Uterus (tissue), 4 donors: ENCODE measurements around the gene KCNAB2. TPM values are rescaled to one million over a fixed set of nuclear protein-coding genes. Genes with fewer than 3 reads are reported as not detected.

Source experiments
- DNase-seq, 2 donors: peaks; one replicate each; pipeline ENCODE4 v3.0.0-alpha.2; 2019 to 2020
- H3K27ac ChIP-seq, 2 donors: fragments of 200-600 bp; sonication (generic); 1 replicate in 1 of 2; 2 replicates in 1 of 2; pipeline ENCODE4 v1.5.1; 2016 to 2018
- H3K27me3 ChIP-seq, 2 donors: fragments of 200-600 bp; sonication (generic); one replicate each; pipeline ENCODE4 v1.5.1; 2018 to 2019; ENCODE audit warnings: control low read depth in 1 of 2
- H3K36me3 ChIP-seq, 2 donors: fragments of 200-600 bp; sonication (generic); one replicate each; pipeline ENCODE4 v1.5.1; 2019; ENCODE audit warnings: control low read depth in 1 of 2
- H3K4me1 ChIP-seq, 2 donors: fragments of 200-600 bp; sonication (generic); one replicate each; pipeline ENCODE4 v1.5.1; 2018 to 2019; ENCODE audit warnings: control low read depth in 1 of 2
- H3K4me3 ChIP-seq, 2 donors: fragments of 200-600 bp; sonication (generic); 1 replicate in 1 of 2; 2 replicates in 1 of 2; pipeline ENCODE4 v1.5.1; 2018 to 2019; ENCODE audit warnings: mild to moderate bottlenecking in 1 of 2
- H3K9me3 ChIP-seq, 2 donors: fragments of 200-600 bp; sonication (generic); one replicate each; pipeline ENCODE4 v1.5.1; 2019; ENCODE audit warnings: control low read depth in 1 of 2
- POLR2A ChIP-seq, 2 donors: fragments of 450-650 bp; IDR thresholded peaks; one replicate each; pipeline ENCODE4 v1.6.1; 2016; ENCODE audit warnings: antibody characterized with exemption in 2 of 2, mild to moderate bottlenecking in 1 of 2, moderate library complexity in 1 of 2
- intact Hi-C: fragments of 100-400 bp; cut with DNase I; formaldehyde crosslinking; loops from one replicate; pipeline ENCODE4 v1.15.1; 2023; ENCODE audit warnings: low total_unique reads
- total RNA-seq, 4 donors: library from RNA; depleted of rRNA in 3 of 4; stranded (reverse); fragments of >200 nt in 3 of 4; gene quantifications; one replicate each; pipeline versions ENCODE4 v1.1.0 to v1.2.4, GENCODE V29; 2014 to 2023
- TF ChIP-seq, protein P1 (sequence below), 4 experiments: fragments of 200-600 bp in 2 of 4; fragments of 450-650 bp in 2 of 4; sonication (generic) in 2 of 4; IDR thresholded peaks; one replicate each; pipeline ENCODE4 v1.5.1; 2016 to 2019; ENCODE audit warnings: antibody characterized with exemption in 4 of 4, mild to moderate bottlenecking in 2 of 4, moderate library complexity in 1 of 4
- donor health status: DM: yes; HTN: yes; CAD: no.

KCNAB2 gene
- total RNA-seq, 4 donors from 2014 or later = 1.5 to 21.2 (median 12.9) TPM

DNA sequence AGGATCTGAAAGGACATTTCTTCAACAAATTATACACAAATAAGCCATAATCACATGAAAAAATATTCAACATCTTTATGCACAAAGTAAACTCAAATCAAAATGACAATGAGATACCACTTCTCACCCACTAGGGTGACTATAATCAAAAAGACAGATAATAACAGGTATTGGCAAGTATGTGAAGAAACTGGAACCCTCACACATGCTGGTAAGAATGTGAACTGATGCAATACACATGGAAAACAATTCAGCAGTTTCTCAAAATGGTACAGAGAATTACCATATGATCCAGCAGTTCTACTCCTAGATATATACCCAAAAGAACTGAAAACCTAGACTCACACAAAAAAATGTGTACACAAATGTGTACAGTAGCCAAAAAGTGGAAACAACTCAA lies 71.9 kb downstream of the KCNAB2 start:
- no peak overlapping the region for H3K4me3 ChIP-seq
- DNase-seq = no peak
- H3K27ac ChIP-seq = no peak overlapping the region
- H3K9me3 ChIP-seq = no peaks in the 10 kb centered on the region
- intact Hi-C loops = no loop called here
- no peaks in the 10 kb centered on the region for H3K27me3 ChIP-seq
- no peaks in the 10 kb centered on the region for H3K36me3 ChIP-seq
- TF ChIP-seq, protein P1, sequence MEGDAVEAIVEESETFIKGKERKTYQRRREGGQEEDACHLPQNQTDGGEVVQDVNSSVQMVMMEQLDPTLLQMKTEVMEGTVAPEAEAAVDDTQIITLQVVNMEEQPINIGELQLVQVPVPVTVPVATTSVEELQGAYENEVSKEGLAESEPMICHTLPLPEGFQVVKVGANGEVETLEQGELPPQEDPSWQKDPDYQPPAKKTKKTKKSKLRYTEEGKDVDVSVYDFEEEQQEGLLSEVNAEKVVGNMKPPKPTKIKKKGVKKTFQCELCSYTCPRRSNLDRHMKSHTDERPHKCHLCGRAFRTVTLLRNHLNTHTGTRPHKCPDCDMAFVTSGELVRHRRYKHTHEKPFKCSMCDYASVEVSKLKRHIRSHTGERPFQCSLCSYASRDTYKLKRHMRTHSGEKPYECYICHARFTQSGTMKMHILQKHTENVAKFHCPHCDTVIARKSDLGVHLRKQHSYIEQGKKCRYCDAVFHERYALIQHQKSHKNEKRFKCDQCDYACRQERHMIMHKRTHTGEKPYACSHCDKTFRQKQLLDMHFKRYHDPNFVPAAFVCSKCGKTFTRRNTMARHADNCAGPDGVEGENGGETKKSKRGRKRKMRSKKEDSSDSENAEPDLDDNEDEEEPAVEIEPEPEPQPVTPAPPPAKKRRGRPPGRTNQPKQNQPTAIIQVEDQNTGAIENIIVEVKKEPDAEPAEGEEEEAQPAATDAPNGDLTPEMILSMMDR (IDR thresholded peaks at IDR 0.05) = no peak
- TF ChIP-seq POLR2A (IDR thresholded peaks at IDR 0.05) = no peak
- H3K4me1 ChIP-seq = no peaks in the 10 kb centered on the region

DNA sequence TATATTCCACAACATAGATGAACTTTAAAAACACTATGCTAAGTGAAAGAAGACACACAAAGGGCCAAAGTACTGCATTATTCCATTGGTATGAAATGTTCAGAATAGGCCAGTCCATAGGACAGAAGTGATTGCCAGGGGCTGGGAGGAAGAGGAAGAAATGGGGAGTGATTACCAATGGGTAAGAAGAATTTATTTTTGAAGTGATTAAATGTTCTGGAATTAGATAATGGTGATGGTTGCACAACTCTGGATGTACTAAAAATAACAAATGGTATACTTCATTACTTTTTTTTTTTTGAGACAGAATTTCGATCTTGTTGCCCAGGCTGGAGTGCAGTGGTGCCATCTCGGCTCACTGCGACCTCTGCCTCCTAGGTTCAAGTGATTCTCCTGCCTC lies 72.7 kb downstream of the KCNAB2 start:
- H3K9me3 ChIP-seq = no peaks in the 10 kb centered on the region
- TF ChIP-seq, protein P1 (IDR thresholded peaks at IDR 0.05) = no peak
- no peak for TF ChIP-seq POLR2A (IDR thresholded peaks at IDR 0.05)
- H3K4me3 ChIP-seq = no peak overlapping the region
- intact Hi-C loops = no loop called here
- H3K36me3 ChIP-seq = no peaks in the 10 kb centered on the region
- H3K27me3 ChIP-seq = no peaks in the 10 kb centered on the region
- no peaks in the 10 kb centered on the region for H3K4me1 ChIP-seq
- H3K27ac ChIP-seq = no peak overlapping the region
- no peak for DNase-seq

DNA sequence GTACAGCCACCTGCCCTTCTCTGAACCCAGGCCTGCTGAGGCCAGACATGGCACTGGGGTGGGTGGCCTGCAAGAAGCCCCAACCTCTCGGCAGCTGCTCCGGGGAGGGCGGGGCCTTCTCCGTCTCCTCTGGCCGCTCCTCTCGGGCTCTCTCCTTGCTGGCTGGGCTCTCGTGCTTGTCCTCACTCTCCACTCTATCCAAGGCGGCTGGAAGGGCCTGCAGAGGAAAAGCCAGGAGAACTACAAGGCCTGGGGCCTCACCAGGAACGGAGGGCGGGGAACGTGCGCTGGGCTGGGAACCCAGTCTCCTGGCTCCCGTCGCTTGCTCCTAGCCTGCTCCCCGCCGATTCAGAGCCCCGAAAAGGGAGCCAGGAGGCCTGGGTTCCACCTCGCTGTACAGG lies 75.3 kb downstream of the KCNAB2 start:
- Histone ChIP-seq H3K27me3 (no peaks in the 10 kb centered on the region), H3K36me3 (no peaks in the 10 kb centered on the region), H3K9me3 (no peaks in the 10 kb centered on the region), H3K4me3 (no peak overlapping the region), H3K27ac (no peak overlapping the region), H3K4me1 (no peaks in the 10 kb centered on the region)
- intact Hi-C loops = no loop called here
- TF ChIP-seq, protein P1 (IDR thresholded peaks at IDR 0.05) = no peak
- TF ChIP-seq POLR2A (IDR thresholded peaks at IDR 0.05) = no peak
- no peak for DNase-seq

DNA sequence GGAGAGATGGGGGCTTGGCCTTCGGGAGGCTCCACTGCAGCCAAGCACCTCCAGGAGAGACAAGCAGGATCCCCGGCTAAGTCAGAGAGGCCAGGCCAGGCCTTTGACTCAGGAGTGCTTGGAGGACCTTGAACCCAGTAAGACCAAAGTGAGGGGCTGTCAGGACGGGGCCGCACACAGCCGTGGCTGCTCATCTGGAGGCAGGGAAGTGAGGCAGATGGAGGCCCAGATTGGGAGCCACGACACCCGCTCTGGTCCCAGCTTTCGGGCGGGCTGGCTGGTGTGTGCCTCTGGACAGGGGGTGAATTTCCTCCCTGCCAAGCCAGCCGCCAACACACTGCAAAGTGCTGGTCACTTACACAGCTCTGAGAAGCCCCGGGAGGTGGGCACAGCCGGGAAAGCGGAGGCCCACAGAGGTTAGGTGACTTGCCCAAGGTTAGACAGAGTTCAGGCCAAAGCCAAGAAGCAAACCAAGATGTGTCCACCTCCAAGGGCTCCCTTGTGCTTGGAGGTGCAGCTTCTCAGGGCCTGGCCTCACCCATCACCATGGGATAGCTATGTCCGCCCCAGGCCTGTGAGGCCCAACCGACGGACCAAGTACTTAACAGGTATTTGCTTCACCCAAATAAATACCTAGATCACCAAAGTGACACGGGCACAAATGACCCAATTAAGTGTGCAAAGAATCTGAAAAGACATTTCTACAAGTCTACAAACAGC lies 76.1 kb downstream of the KCNAB2 start:
- no peak overlapping the region for H3K4me3 ChIP-seq
- intact Hi-C loops = no loop called here
- no peak for DNase-seq
- H3K36me3 ChIP-seq = no peaks in the 10 kb centered on the region
- no peaks in the 10 kb centered on the region for H3K4me1 ChIP-seq
- H3K27ac ChIP-seq = no peak overlapping the region
- H3K27me3 ChIP-seq = no peaks in the 10 kb centered on the region
- H3K9me3 ChIP-seq = no peaks in the 10 kb centered on the region
- no peak for TF ChIP-seq POLR2A (IDR thresholded peaks at IDR 0.05)
- TF ChIP-seq, protein P1 (IDR thresholded peaks at IDR 0.05) = no peak

DNA sequence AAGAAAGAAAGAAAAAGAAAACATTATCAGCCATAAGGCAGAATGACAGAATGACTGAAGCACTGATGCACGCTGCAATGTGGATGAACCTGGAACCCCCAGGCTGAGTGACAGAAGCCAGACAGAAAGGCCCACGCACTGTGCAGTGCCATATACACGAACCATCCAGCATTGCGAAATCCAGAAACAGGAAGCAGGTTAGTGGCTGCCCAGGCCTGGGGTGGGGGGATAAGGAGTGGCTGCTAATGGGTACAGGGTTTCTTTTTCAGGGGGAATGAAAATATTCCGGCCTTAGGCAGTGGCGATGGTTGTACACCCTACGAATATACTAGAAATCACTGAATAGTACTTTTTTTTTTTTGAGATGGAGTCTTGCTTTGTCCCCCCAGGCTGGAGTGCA lies 77.4 kb downstream of the KCNAB2 start:
- H3K4me3 ChIP-seq = no peak overlapping the region
- no peak overlapping the region for H3K27ac ChIP-seq
- DNase-seq = no peak
- no peaks in the 10 kb centered on the region for H3K36me3 ChIP-seq
- TF ChIP-seq POLR2A (IDR thresholded peaks at IDR 0.05) = no peak
- TF ChIP-seq, protein P1 (IDR thresholded peaks at IDR 0.05) = no peak
- no peaks in the 10 kb centered on the region for H3K4me1 ChIP-seq
- intact Hi-C loops = no loop called here
- H3K9me3 ChIP-seq = no peaks in the 10 kb centered on the region
- H3K27me3 ChIP-seq = no peaks in the 10 kb centered on the region
